Stimulated activated CD4-positive, alpha-beta T cell treated with anti-CD3 and anti-CD28 coated beads, Interleukin-2, amount 100 ng/mL, for 24 hours (primary cell): ENCODE data around the gene CXCR5.

Experiments
- DNase-seq, 2 donors: peaks; one replicate each; pipeline ENCODE4 v3.0.0-alpha.2; 2020

Gene CXCR5

GRCh38 chr11:118899706-118900360 lies 16.1 kb downstream of the CXCR5 start:
- DNase-seq, result no peak

- DNase-seq, result no peak
Measured at GRCh38 chr11:118900535-118901384, 17.1 kb downstream of the CXCR5 start.

- DNase-seq, result no peak
Measured at GRCh38 chr11:118901494-118902335, 18.0 kb downstream of the CXCR5 start.

- DNase-seq, result no peak
Measured at GRCh38 chr11:118902336-118903203, 18.9 kb downstream of the CXCR5 start.

- DNase-seq, result no peak
Measured at GRCh38 chr11:118903204-118904015, 19.7 kb downstream of the CXCR5 start.

- peak; percentile 89 to 92 for DNase-seq
Measured at GRCh38 chr11:118907051-118908042, 23.7 kb downstream of the CXCR5 start.

- DNase-seq, result no peak
Measured at GRCh38 chr11:118908264-118908663, 24.6 kb downstream of the CXCR5 start.

- DNase-seq, result no peak
Measured at GRCh38 chr11:118908901-118909618, 25.4 kb downstream of the CXCR5 start.

- DNase-seq, result no peak
Measured at GRCh38 chr11:118909619-118910308, 26.1 kb downstream of the CXCR5 start.

GRCh38 chr11:118910309-118911112 lies 26.8 kb downstream of the CXCR5 start:
- peak; percentile 49 to 58 for DNase-seq

GRCh38 chr11:118911113-118911879 lies 27.6 kb downstream of the CXCR5 start:
- peak in 1 of 2 donors; percentile 28 for DNase-seq

GRCh38 chr11:118911880-118912741 lies 28.4 kb downstream of the CXCR5 start:
- peak; percentile 82 to 83 for DNase-seq

GRCh38 chr11:118912742-118913410 lies 29.2 kb downstream of the CXCR5 start:
- DNase-seq, result peak in 1 of 2 donors; percentile 26

GRCh38 chr11:118913411-118914125 lies 29.9 kb downstream of the CXCR5 start:
- DNase-seq, result peak in 1 of 2 donors; percentile 34
